Activated naive CD4-positive, alpha-beta T cell (primary cell): ENCODE results near the gene PABPN1L.

Experiments used
- DNase-seq, 4 experiments: peaks; one replicate each; lab custom pipeline; 2025; lab: John Stamatoyannopoulos, UW

Gene PABPN1L

GRCh38 chr16:88848557-88848956 is 17.9 kb downstream of the PABPN1L start:
- DNase-seq = no peak

- DNase-seq = no peak
Observed at GRCh38 chr16:88847654-88848053, 18.8 kb downstream of the PABPN1L start.

GRCh38 chr16:88846088-88846487 is 20.4 kb downstream of the PABPN1L start:
- no peak for DNase-seq

- no peak for DNase-seq
Observed at GRCh38 chr16:88844419-88845036, 21.9 kb downstream of the PABPN1L start.

- no peak for DNase-seq
Observed at GRCh38 chr16:88843256-88843655, 23.2 kb downstream of the PABPN1L start.

GRCh38 chr16:88842806-88843205 is 23.7 kb downstream of the PABPN1L start:
- no peak for DNase-seq

GRCh38 chr16:88842308-88842756 is 24.1 kb downstream of the PABPN1L start:
- DNase-seq = no peak

- DNase-seq = no peak
Observed at GRCh38 chr16:88841521-88842307, 24.7 kb downstream of the PABPN1L start.

- no peak for DNase-seq
Observed at GRCh38 chr16:88840600-88841215, 25.8 kb downstream of the PABPN1L start.

GRCh38 chr16:88839745-88840599 is 26.5 kb downstream of the PABPN1L start:
- DNase-seq = no peak

GRCh38 chr16:88839026-88839529 is 27.4 kb downstream of the PABPN1L start:
- no peak for DNase-seq

- DNase-seq = no peak
Observed at GRCh38 chr16:88838566-88838965, 27.9 kb downstream of the PABPN1L start.

- DNase-seq = no peak
Observed at GRCh38 chr16:88837806-88838205, 28.7 kb downstream of the PABPN1L start.

- no peak for DNase-seq
Observed at GRCh38 chr16:88836791-88837190, 29.7 kb downstream of the PABPN1L start.

- no peak for DNase-seq
Observed at GRCh38 chr16:88835818-88836217, 30.6 kb downstream of the PABPN1L start.

GRCh38 chr16:88835383-88835782 is 31.1 kb downstream of the PABPN1L start:
- DNase-seq = no peak

- DNase-seq = no peak
Observed at GRCh38 chr16:88834670-88835069, 31.8 kb downstream of the PABPN1L start.

- no peak for DNase-seq
Observed at GRCh38 chr16:88833086-88833485, 33.4 kb downstream of the PABPN1L start.

GRCh38 chr16:88831838-88832237 is 34.6 kb downstream of the PABPN1L start:
- no peak for DNase-seq

GRCh38 chr16:88830783-88831182 is 35.7 kb downstream of the PABPN1L start:
- DNase-seq = no peak

- no peak for DNase-seq
Observed at GRCh38 chr16:88830258-88830657, 36.2 kb downstream of the PABPN1L start.

GRCh38 chr16:88828711-88829110 is 37.7 kb downstream of the PABPN1L start:
- DNase-seq = no peak
